HUES6 (cell line): ENCODE data around the gene LGR4.
A peak's percentile ranks its signal among the peaks of the same experiment; 100 is the strongest.

Source experiments
- H3K27ac ChIP-seq: 2 replicates; pipeline ENCODE4 v1.7.0; 2013; ENCODE audit warnings: low read depth, mild to moderate bottlenecking, low read length, inconsistent platforms
- H3K27me3 ChIP-seq: 2 replicates; pipeline ENCODE4 v1.6.1; 2013; ENCODE audit warnings: low read length; ENCODE audit not compliant: control insufficient read depth, insufficient read depth
- H3K36me3 ChIP-seq: 2 replicates; pipeline ENCODE4 v1.6.1; 2013; ENCODE audit warnings: low read length; ENCODE audit not compliant: control insufficient read depth, insufficient read depth
- H3K4me1 ChIP-seq: 2 replicates; pipeline ENCODE4 v1.6.1; 2013; ENCODE audit warnings: low read length; ENCODE audit not compliant: control insufficient read depth, insufficient read depth
- H3K4me3 ChIP-seq: 2 replicates; pipeline ENCODE4 v1.5.1; 2013; ENCODE audit warnings: low read depth, low read length
- H3K9ac ChIP-seq: one replicate; pipeline ENCODE4 v1.6.1; 2013; ENCODE audit warnings: mild to moderate bottlenecking, low read length
- H3K9me3 ChIP-seq: 2 replicates; pipeline ENCODE4 v1.6.1; 2013; ENCODE audit warnings: low read depth, low read length; ENCODE audit not compliant: control insufficient read depth, insufficient read depth

The LGR4 gene

GRCh38 chr11:27375370-27375769, 97.2 kb downstream of the LGR4 start:
- H3K27me3 ChIP-seq, result no peaks in the 10 kb centered on the region
- no peaks in the 10 kb centered on the region for H3K9me3 ChIP-seq
- H3K36me3 ChIP-seq, result peaks cover 88% of the 10 kb centered on the region
- H3K4me1 ChIP-seq, result peaks cover 6% of the 10 kb centered on the region; the same call in 1 of the 2 replicates
- H3K27ac ChIP-seq, result no peak overlapping the region
- no peak overlapping the region for H3K9ac ChIP-seq
- H3K4me3 ChIP-seq, result no peak overlapping the region

GRCh38 chr11:27373856-27374602, 98.6 kb downstream of the LGR4 start:
- Histone ChIP-seq H3K27ac (no peak overlapping the region), H3K9me3 (no peaks in the 10 kb centered on the region), H3K9ac (no peak overlapping the region), H3K36me3 (peaks cover 83% of the 10 kb centered on the region), H3K4me3 (no peak overlapping the region), H3K4me1 (peaks cover 6% of the 10 kb centered on the region; the same call in 1 of the 2 replicates), H3K27me3 (no peaks in the 10 kb centered on the region)

GRCh38 chr11:27373392-27373791, 99.2 kb downstream of the LGR4 start:
- H3K4me3 ChIP-seq, result no peak overlapping the region
- no peaks in the 10 kb centered on the region for H3K27me3 ChIP-seq
- no peak overlapping the region for H3K27ac ChIP-seq
- H3K9me3 ChIP-seq, result no peaks in the 10 kb centered on the region
- H3K9ac ChIP-seq, result no peak overlapping the region
- peaks cover 6% of the 10 kb centered on the region; the same call in 1 of the 2 replicates for H3K4me1 ChIP-seq
- H3K36me3 ChIP-seq, result peaks cover 83% of the 10 kb centered on the region

- H3K36me3 ChIP-seq, result peaks cover 84% of the 10 kb centered on the region
- no peak overlapping the region for H3K4me3 ChIP-seq
- no peak overlapping the region for H3K27ac ChIP-seq
- H3K9me3 ChIP-seq, result no peaks in the 10 kb centered on the region
- no peaks in the 10 kb centered on the region for H3K27me3 ChIP-seq
- H3K4me1 ChIP-seq, result peaks cover 6% of the 10 kb centered on the region; the same call in 1 of the 2 replicates
- no peak overlapping the region for H3K9ac ChIP-seq
Measured at GRCh38 chr11:27372164-27372563, 100.4 kb downstream of the LGR4 start.

GRCh38 chr11:27371489-27371888, 101.1 kb downstream of the LGR4 start:
- Histone ChIP-seq H3K36me3 (peaks cover 80% of the 10 kb centered on the region), H3K9me3 (no peaks in the 10 kb centered on the region), H3K9ac (no peak overlapping the region), H3K4me3 (no peak overlapping the region), H3K27ac (no peak overlapping the region), H3K27me3 (no peaks in the 10 kb centered on the region), H3K4me1 (peaks cover 6% of the 10 kb centered on the region; the same call in 1 of the 2 replicates)

GRCh38 chr11:27370374-27370773, 102.2 kb downstream of the LGR4 start:
- peaks cover 70% of the 10 kb centered on the region for H3K36me3 ChIP-seq
- no peaks in the 10 kb centered on the region for H3K9me3 ChIP-seq
- no peak overlapping the region for H3K4me3 ChIP-seq
- peaks cover 6% of the 10 kb centered on the region; the same call in 1 of the 2 replicates for H3K4me1 ChIP-seq
- no peak overlapping the region for H3K9ac ChIP-seq
- H3K27ac ChIP-seq, result no peak overlapping the region
- no peaks in the 10 kb centered on the region for H3K27me3 ChIP-seq

GRCh38 chr11:27367881-27368280, 104.7 kb downstream of the LGR4 start:
- H3K36me3 ChIP-seq, result peaks cover 50% of the 10 kb centered on the region
- no peaks in the 10 kb centered on the region for H3K27me3 ChIP-seq
- H3K9me3 ChIP-seq, result no peaks in the 10 kb centered on the region
- no peak overlapping the region for H3K4me3 ChIP-seq
- no peak overlapping the region for H3K27ac ChIP-seq
- H3K9ac ChIP-seq, result no peak overlapping the region
- H3K4me1 ChIP-seq, result peaks cover 9% of the 10 kb centered on the region; the same call in 1 of the 2 replicates

GRCh38 chr11:27363576-27364117, 108.9 kb downstream of the LGR4 start:
- Histone ChIP-seq H3K4me1 (peaks cover 20% of the 10 kb centered on the region; the same call in 1 of the 2 replicates), H3K36me3 (peaks cover 13% of the 10 kb centered on the region), H3K27ac (no peak overlapping the region), H3K27me3 (no peaks in the 10 kb centered on the region), H3K9ac (peak overlapping the region; percentile 41), H3K4me3 (peak overlapping the region; percentile 95), H3K9me3 (no peaks in the 10 kb centered on the region)

GRCh38 chr11:27362749-27363575, 109.6 kb downstream of the LGR4 start, which contains the start of gene CCDC34:
TSS of gene CCDC34 (minus strand) at chr11:27363215. CDS start at chr11:27363194, 21 bp downstream.
- Histone ChIP-seq H3K4me3 (peak within 1 kb of the TSS; percentile 95), H3K27ac (0 out of 2 replicates have a peak within 1 kb of the TSS, but pooled peaks have one; percentile 33), H3K36me3 (peaks cover 6% of the 10 kb centered on the region), H3K4me1 (peaks cover 20% of the 10 kb centered on the region; the same call in 1 of the 2 replicates), H3K9ac (peak within 1 kb of the TSS; percentile 91), H3K27me3 (no peaks in the 10 kb centered on the region), H3K9me3 (no peaks in the 10 kb centered on the region)

GRCh38 chr11:27361649-27362431, 110.8 kb downstream of the LGR4 start:
- no peaks in the 10 kb centered on the region for H3K9me3 ChIP-seq
- peak overlapping the region; percentile 95 for H3K4me3 ChIP-seq
- H3K36me3 ChIP-seq, result no peaks in the 10 kb centered on the region
- H3K9ac ChIP-seq, result peak overlapping the region; percentile 91
- H3K27ac ChIP-seq, result no peak overlapping the region
- no peaks in the 10 kb centered on the region for H3K27me3 ChIP-seq
- peaks cover 20% of the 10 kb centered on the region; the same call in 1 of the 2 replicates for H3K4me1 ChIP-seq
